COLO829 (cell line): ENCODE data around the gene KNTC1.
"Not testable (repeated sequence)": the region's sequence is repeated elsewhere in the genome, so short reads cannot be mapped to it uniquely, and the experiment has no call there.

Experiments used
- DNase-seq: peaks from one replicate; pipeline ENCODE4 v3.0.0; 2012; ENCODE audit warnings: low spot score

KNTC1 gene

DNA sequence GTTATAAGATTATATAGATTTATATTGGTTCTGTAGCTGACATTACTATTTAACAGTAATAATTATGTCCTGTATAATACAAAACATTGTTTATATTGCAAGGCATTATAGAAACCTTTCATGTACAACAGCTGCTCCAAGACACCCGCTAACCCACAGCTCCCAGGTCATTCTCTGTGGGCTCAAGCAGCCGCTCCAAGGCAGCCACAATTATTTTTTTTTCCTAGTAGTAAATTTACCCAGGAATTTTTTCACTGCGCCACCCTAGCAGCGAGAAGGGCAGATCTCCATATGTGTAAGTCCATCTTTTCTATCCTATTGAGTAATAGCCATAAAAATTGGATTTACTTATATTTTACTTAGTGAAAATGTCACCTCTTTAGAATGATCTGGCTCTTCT lies 36.3 kb downstream of the KNTC1 start:
- DNase-seq, result no peak

DNA sequence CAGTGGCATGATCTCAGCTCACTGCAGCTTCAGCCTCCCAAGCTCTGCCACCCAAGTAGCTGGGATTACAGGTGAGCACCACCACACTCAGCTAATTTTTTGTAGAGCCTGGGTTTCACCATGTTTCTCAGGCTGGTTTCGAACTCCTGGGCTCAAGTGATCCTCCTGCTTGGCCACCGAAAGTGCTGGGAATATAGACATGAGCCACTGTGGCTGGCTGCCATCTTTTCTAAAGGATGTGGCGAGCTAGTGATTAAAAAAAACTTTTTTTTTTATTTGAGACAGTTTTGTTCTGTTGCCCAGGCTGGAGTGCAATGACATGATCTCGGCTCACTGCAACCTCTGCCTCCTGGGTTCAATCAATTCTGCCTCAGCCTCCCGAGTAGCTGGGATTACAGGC lies 39.8 kb downstream of the KNTC1 start:
- DNase-seq, result not testable (repeated sequence)

DNA sequence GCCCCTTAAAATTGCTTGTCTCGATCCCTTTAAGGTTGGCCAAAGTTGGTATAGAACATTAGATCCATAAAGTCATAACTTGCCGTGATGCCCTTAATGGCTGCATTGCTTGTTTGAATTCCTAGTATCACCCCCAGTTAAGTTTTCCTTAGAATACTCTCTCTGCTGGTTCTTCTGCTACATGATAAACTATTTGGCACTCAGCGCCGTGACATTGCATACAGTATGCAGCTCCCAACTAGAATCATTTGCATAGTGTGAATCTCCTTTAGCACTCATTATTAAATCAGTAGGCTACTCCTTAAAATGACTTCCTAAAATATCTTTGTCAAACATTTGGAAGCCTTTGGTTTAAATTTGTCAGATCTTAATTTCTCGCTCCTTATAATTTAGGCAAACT lies 42.2 kb downstream of the KNTC1 start:
- no peak for DNase-seq

DNA sequence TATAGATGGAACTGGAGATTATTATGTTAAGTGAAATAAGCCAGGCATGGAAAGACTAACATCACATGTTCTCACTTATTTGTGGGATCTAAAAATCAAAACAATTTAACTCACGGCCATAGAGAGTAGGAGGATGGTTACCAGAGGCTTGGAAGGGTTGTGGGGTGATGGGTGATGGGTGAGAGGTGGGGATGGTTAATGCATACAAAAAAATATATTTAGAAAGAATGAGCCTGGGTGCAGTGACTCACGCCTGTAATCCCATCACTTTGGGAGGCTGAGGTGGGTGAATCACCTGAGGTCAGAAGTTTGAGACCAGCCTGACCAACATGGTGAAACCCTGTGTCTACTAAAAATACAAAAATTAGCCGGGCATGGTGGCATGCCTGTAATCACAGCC lies 43.0 kb downstream of the KNTC1 start:
- not testable (repeated sequence) for DNase-seq

DNA sequence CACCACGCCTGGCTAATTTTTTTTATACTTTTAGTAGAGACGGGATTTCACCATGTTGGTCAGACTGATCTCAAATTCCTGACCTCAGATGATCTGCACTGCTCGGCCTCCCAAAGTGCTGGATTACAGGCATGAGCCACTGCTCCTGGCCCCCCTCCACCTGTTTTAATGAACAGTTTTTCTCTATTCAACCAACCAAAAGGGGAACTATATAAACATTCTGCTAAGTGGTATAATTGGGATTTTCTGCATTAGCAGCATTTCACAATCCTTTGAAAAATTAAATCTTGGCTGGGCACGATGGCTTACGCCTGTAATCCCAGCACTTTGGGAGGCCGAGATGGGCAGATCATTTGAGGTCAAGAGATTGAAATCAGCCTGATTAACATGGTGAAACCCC lies 44.8 kb downstream of the KNTC1 start:
- no peak for DNase-seq

DNA sequence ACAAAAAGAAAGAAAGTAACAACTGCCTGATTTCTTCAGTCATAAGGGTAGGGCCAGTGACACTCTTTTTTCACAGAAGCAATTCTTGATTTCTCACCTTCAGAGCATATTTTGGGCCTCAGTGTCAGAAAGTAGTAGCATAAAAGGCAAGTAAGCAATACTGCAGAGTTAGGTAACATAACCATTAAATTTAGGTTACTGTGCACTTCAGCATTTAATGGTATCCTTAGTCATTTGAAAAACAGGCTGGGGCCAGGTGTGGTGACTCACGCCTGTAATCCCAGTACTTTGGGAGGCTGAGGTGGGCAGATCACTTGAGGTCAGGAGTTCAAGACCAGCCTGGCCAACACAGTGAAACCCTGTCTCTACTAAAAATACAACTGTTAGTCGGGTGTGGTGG lies 56.2 kb downstream of the KNTC1 start:
- not testable (repeated sequence) for DNase-seq

DNA sequence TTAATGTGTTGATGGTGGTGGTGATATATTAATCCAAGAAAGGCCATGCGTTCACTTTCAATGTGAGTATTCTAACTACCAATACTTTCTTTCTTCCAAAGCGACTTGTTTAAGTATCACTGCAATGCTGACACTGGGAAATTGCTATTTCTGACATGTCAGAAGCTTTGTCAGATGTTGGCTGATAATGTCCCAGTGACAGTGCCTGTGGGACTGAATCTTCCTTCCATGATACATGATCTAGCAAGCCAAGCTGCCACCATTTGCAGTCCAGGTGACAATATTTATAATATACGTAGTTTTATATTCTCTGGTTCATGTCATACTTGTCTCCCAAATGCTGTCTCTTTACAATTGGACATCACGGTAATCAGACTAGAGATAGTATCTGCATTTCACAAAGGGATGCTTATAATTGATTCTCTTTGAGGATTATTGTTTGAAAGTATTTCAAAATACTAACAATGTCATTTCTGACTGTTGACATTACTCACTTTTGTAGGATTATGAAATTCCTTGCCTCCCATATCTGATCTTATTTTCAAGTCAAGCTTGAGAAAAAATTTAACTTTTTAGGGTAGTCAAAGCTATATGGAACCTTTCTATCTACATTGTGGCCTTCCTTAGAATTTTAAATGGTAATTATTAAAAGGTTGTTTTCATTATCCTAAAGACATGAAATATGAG lies 57.3 kb downstream of the KNTC1 start:
- DNase-seq, result no peak

DNA sequence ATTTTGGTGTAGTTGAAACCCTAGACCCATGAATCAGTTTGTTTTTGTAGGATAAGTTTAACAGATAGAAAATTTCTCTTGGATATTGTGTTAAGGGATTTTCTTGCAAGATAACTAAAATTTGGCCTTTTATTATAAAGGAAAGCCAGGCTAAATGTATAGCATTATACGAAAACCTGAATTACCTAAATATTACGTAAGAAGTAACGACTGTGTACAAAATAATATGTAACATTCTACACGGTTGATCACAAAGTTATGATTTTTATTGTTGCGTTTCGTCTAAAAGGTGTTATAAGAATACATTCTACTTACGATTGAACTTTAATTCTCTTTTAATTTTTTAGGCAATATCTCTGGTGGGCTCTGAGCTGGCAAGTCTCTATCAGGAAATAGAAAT lies 63.9 kb downstream of the KNTC1 start:
- no peak for DNase-seq

DNA sequence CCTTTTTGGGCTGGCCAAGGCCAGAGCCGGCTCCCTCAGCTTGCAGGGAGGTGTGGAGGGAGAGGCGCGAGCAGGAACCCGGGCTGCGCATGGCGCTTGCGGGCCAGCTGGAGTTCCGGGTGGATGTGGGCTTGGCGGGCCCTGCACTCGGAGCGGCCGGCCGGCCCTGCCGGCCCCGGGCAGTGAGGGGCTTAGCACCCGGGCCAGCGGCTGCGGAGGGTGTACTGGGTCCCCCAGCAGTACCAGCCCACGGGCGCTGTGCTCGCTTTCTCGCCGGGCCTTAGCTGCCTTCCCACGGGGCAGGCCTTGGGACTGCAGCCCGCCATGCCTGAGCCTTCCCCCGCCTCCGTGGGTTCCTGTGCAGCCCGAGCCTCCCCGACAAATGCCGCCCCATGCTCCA lies 64.9 kb downstream of the KNTC1 start:
- not testable (repeated sequence) for DNase-seq

DNA sequence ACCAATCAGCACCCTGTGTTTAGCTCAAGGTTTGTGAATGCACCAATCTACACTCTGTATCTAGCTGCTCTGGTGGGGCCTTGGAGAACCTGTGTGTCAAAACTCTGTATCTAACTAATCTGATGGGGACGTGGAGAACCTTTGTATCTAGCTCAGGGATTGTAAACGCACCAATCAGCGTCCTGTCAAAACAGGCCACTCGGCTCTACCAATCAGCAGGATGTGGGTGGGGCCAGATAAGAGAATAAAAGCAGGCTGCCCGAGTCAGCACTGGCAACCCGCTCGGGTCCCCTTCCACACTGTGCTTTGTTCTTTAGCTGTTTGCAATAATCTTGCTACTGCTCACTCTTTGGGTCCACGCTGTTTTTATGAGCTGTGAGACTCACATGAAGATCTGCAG lies 65.5 kb downstream of the KNTC1 start:
- not testable (repeated sequence) for DNase-seq

DNA sequence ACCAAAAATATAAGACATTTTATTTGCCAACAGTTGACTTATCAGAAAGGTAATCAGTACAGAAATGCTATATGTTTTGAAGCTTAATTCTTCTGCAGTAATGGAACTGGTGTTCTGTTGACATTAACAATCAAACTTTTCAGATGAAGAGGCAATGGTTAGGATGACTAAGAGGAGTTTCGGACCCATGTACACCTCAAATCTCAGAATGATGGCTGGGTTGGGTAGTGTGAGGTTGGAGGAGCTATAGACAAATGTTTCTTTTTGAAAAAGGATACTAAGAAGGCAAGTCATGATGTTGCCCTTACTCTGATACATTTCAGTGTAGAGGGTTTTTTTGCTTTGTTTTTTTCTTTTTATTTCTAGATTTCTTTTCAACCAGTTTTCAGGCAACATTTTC lies 66.9 kb downstream of the KNTC1 start:
- DNase-seq, result no peak

DNA sequence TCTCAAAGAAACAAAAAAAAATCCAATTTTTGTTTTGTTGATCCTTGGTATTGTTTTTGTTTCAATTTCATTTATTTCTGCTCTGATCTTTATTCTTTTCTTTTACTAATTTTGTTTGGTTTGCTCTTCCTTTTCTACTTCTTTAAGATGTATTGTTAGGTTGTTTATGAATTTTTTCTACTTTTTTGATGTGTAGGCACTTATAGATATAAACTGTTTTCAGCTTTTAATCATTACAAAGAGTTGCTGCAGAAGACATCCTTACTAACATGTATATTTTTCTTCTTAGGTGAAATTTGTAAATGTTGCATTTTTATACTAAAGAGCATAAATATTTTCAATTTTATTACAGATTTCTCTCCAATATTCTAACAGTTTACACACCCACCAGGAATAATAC lies 69.8 kb downstream of the KNTC1 start:
- no peak for DNase-seq

DNA sequence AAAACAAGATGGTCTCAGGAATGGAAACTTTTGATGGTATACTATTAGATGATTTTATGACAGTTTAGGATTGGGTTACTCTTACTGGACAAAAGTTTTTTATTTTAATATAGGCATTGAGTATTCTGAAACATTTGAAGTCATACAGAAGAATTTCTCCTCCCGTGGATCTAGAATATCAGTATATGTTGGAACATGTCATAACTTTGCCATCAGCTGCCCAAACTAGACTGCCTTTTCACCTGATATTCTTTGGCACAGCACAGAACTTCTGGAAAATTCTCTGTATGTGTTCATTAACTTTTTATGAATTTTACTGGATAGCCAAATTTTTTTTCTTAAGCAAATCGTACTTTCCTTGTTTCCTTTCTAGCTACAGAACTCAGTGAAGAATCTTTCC lies 75.4 kb downstream of the KNTC1 start:
- no peak for DNase-seq

DNA sequence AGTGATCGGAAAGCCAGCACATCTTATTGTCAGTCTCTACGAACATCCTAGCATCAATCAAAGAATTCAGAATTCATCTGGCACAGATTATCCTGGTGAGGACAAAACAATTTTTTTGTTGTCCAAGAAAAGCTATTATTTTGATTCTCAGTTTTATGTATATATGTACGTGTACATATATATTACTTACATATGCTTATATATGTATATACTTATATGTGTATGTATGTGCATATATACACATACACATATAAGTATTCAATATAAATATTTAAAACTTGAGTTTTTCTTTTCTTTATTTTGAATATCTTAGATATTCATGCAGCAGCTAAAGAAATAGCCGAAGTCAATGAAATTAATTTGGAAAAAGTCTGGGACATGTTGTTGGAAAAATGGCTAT lies 77.9 kb downstream of the KNTC1 start:
- DNase-seq, result no peak

DNA sequence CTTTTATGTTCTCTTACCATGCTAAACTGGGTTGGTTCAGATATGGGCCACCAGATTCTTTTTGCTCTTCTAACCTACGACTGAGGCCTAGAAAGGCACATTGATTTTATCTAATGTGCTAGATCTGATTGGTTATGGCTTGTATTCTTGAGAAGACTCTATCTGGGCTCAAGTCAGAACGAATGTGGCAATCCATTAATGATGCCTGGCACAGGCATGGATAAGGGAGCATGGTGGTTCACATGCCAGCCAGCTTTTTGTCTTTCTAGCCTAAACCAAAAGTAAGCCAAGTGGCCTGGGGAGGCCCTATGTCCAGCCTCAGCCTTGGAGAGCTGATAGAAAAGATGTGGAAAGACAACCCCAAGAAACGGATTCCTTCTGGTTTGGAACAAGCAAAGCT lies 82.7 kb downstream of the KNTC1 start:
- no peak for DNase-seq

DNA sequence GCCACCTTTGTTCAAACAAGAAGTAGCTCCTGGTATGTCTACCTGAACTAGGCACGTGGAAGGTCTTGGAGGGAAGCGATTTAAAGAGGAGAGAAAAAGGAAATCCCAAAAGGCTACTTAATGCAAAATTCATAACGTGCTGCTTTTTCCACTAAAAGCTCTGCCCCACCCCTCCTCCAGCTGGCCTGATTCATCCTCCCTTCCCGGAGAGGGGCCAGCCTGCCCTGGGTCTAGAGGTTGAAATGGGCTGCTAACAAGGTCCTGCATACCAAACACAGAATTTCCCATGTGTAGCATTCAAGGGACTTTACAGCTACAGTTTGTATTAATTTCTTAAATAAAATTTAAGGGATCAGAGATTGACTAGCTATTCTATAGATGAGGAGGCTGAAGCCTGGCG lies 83.2 kb downstream of the KNTC1 start:
- DNase-seq, result no peak

DNA sequence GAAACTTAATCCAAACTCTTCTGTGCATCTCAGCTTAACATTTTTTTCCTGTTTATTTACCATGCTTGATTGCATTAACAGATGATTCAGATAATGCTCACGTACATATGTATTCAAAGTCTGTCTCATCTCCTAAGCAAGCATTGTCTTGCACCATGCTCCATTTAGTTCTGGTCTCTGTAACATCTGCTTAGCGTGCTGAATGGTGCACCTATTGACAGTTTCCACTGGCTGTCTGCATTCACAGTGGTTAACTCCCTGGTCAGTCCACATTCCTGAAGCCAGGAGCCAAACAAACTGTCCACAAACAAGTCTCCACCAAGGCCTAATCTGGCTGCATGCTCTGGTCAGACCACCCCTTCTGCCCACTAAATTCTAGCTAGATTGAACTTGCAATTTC lies 83.9 kb downstream of the KNTC1 start:
- DNase-seq, result no peak

DNA sequence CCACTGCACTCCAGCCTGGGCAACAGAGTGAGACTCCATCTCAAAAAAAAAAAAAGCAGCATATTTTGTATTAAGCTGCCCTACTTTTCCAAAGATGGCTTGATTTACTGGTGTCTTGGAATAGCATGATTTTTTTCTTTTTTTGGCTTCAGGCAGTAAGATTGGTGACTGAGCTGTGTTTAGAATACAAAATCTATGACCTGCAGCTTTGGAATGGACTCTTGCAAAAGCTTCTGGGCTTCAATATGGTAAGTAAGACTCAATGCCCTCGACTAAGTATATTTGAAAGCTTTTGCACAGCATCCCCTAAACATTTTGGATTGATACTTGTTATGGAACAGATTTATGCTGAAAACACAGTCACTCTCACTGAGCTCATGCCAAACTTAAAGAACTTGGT lies 87.8 kb downstream of the KNTC1 start:
- no peak for DNase-seq

DNA sequence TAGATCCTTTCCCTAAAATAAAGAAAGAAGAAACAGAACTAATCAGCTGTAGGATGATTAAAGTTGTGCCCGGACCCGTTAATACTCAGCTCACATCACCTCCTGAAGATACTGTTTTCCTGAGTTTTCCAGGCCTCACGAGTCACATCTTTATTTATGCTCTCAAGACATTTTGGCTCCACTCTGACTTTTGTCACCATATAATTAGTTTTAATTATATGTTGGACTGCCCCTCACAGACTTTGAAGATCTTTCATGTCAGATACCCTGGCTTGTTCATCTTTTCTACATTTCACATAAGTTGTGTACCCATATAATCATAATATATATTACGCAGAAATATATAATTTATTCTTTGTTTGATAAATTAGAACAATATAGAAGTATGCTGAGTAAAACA lies 88.7 kb downstream of the KNTC1 start:
- DNase-seq, result no peak

DNA sequence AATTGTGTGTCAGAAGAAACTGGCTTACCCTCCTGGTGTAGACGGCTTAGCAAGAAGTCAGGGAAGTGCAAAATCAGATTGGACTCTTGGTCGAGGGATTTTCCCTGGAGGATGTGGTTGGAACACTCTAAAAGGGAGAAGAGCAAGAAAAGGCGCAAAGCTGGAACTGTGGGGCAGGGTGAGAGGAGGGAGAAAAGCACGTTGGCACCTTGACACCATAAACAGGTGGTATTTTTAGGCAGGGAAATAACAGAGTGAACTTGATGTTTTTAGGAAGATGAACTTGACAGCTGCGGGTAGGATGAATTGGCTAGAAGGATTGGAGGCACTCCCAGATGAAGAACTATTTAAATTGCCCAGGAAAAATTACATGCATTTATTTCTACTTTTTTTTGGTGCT lies 108.4 kb downstream of the KNTC1 start:
- DNase-seq, result no peak

DNA sequence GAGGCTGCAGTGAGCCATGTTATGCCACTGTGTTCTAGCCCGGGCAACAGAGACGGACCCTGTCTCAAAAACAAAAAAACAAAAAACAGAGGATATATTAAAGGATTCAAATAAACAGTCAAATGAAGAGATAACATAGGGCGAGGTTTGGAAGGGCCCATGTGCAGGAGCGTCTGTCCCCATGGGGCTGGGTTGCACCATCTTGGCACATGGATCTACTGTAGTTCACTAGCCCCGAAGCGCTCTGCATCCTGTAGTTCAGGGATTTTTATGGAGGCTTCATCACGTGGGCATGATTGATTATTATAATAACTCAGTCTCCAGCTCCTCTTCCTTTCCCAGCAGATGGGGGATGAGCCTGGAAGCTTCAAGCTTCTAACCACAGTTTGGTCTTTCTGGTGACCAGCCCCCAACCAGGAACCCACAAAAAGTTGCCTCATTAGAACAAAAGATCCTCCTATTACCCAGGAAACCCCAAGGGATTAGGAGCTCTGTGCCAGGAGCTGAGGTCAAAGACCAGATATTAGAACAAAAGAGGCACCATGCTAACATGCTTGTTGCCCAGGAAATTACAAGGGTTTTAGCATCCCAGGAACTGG lies 116.3 kb downstream of the KNTC1 start:
- DNase-seq, result no peak

DNA sequence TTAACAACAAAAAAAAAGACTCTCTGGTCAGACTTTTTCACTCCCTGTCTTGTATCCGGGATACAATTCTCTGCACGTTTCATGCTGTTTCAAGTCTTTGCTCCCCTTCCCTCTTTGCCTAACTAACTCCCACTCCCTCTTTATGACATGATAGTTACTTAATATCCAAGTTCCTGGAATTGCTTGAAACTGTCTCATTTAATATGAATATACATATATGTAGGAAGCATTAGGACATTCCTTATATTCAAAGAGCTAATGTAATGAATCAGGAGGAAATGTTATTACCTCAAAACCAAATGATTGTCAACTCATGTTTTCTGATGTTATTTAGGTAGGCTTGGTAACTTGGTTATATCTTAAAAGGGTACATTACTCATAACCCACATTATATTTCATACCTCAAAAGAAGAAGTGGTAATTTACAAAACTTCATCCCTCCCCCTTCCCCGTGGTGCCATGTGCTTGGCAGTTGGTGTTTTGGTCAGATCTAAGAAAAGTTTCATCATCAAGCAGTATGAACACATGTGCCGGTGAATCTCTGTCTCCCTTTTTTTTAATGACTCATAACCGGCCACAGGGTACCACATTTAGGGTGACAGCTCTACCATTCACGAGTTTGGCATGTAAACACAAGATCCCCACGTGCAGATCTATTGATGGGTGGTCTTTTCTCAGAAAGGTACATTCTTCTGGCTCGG lies 119.6 kb downstream of the KNTC1 start:
- no peak for DNase-seq

DNA sequence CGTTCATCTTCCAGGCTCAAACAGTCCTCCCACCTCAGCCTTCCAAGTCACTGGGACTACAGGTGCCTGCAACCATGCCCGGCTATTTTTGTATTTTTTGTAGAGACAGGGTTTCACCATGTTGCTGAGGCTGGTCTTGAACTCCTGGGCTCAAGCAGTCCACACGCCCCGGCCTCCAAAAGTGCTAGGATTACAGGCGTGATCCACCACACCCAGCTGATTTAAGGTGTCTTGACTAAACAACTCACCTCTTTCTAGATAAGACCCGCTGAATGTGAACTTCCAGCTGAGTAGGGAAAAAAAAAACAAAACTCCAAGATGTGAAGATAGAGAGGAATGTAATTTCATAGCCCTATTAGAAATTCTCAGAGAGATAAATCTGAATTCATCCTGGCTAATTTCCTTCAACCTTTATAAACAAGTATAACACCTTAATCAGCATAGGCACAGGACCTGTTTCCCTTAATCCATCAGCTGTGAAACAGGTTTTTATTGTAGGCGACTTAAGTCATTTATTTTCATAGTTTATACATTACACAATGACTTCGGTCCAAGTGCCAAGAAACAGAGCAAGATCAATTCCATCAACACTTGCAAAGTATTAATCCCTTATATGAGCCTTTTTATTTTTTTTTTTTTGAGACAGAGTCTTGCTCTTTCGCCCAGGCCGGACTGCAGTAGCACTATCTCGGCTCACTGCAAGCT lies 124.6 kb downstream of the KNTC1 start:
- DNase-seq, result no peak
